Measurements from ENCODE around the gene TRDMT1. TPM values are rescaled to one million over a fixed set of nuclear protein-coding genes. Genes with fewer than 3 reads are reported as not detected.
A peak's percentile ranks its signal among the peaks of the same experiment; 100 is the strongest.

TRDMT1 gene
- polyA plus RNA-seq, 4 donors = 8.6 to 11.9 (median 10.8) TPM

DNA sequence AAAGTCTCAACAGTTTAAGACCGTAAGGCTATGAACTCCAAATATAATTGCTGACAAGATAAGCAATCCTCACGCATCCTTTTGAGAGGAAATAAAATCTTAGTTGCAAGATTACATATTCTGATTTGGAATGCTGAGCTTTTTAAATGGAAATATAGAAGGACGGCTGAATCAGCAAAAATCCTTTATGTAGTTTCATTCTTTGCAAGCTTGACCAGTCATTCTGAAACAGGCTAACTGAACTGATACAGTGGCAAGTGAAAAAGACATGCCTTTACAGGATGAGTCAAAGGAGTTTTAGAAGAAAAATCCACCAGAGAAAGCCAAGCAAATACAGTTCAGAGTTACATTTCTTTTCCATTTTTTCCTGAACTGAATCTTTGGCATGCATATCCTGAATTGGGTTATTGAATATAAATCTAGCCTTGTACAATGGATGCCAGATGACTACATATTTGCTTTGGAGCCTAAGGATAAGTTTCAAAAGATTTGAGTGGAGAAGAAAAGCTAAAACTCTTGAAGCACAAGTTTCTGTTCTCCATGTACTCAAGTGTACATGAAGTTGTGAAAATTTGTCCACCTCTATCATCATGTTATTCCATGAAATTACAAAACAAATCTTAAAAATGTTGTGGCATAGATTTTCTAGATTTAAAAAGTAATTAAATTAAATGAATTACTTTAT is 30.9 kb upstream of the TRDMT1 start:
- no peak for DNase-seq (ENCODE audit: low read depth in 4 of 4, low spot score in 3 of 4)

DNA sequence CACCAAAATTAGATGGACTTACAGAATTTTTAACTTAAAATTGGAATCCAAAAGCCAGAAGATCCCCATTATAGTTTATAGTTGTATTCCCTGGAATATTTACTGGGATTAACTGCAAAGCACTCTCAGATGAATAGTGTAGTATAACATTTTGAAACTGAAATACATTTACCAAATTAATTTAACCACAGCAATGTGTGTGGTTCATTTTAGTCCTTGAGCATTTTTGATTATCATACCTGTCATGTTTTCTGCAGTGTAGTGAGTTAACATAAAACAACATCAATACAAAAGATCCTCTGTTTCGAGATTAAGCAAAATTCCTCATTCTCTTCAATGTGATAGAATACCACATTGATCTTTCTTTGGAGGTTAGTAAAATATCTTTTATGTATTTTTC is 30.3 kb upstream of the TRDMT1 start:
- no peak for DNase-seq (ENCODE audit: low read depth in 4 of 4, low spot score in 3 of 4)

DNA sequence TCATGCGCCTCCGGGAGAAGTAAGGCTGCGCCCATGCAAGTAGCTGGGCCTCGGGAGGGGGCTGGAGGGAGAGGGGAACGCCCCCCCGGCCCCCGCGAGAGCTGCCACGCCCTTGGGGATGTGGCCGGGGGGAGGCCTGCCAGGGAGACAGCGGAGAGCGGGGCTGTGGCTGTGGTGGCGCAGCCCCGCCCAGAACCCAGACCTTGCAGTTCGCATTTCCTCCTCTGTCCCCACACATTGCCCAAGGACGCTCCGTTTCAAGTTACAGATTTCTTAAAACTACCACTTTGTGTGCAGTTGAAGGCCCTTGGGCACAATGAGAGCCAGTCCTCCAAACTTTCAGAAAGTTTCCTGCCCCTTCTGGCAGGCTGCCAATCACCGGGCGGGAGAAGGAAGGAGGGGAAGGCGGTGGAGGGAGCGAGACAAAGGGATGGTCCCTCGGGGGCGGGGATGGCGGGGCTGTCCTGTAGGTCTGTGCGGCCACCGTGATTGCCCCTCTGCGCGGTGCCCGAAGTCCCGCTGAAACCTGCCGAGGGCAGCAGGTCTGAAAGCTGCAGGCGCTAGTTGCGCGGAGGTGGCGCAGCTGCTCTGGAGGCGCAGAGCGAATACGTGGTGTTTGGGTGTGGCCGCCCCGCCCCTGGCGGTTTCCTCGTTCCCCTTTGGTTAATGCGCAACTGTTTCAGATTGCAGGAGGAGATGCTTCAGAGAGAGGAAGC is 28.7 kb upstream of the TRDMT1 start:
- peak; percentile 63 to 84 (median 68) for DNase-seq (ENCODE audit: low read depth in 4 of 4, low spot score in 3 of 4)

DNA sequence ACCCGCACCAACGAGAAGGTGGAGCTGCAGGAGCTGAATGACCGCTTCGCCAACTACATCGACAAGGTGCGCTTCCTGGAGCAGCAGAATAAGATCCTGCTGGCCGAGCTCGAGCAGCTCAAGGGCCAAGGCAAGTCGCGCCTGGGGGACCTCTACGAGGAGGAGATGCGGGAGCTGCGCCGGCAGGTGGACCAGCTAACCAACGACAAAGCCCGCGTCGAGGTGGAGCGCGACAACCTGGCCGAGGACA is 28.2 kb upstream of the TRDMT1 start:
- peak in 3 of 4 donors; percentile 22 to 59 (median 27) for DNase-seq (ENCODE audit: low read depth in 4 of 4, low spot score in 3 of 4)

DNA sequence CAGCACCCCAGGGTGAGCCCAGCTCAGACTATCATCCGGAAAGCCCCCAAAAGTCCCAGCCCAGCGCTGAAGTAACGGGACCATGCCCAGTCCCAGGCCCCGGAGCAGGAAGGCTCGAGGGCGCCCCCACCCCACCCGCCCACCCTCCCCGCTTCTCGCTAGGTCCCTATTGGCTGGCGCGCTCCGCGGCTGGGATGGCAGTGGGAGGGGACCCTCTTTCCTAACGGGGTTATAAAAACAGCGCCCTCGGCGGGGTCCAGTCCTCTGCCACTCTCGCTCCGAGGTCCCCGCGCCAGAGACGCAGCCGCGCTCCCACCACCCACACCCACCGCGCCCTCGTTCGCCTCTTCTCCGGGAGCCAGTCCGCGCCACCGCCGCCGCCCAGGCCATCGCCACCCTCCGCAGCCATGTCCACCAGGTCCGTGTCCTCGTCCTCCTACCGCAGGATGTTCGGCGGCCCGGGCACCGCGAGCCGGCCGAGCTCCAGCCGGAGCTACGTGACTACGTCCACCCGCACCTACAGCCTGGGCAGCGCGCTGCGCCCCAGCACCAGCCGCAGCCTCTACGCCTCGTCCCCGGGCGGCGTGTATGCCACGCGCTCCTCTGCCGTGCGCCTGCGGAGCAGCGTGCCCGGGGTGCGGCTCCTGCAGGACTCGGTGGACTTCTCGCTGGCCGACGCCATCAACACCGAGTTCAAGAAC is 27.7 kb upstream of the TRDMT1 start:
- peak; percentile 65 to 71 (median 68) for DNase-seq (ENCODE audit: low read depth in 4 of 4, low spot score in 3 of 4)

DNA sequence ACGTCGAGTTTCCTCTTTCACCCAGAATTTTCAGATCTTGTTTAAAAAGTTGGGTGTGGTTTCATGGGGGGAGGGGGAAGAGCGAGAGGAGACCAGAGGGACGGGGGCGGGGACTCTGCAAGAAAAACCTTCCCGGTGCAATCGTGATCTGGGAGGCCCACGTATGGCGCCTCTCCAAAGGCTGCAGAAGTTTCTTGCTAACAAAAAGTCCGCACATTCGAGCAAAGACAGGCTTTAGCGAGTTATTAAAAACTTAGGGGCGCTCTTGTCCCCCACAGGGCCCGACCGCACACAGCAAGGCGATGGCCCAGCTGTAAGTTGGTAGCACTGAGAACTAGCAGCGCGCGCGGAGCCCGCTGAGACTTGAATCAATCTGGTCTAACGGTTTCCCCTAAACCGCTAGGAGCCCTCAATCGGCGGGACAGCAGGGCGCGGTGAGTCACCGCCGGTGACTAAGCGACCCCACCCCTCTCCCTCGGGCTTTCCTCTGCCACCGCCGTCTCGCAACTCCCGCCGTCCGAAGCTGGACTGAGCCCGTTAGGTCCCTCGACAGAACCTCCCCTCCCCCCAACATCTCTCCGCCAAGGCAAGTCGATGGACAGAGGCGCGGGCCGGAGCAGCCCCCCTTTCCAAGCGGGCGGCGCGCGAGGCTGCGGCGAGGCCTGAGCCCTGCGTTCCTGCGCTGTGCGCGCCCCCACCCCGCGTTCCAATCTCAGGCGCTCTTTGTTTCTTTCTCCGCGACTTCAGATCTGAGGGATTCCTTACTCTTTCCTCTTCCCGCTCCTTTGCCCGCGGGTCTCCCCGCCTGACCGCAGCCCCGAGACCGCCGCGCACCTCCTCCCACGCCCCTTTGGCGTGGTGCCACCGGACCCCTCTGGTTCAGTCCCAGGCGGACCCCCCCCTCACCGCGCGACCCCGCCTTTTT is 26.9 kb upstream of the TRDMT1 start, which contains the start of gene VIM:
Gene VIM (plus strand): TSS at position 151 of the 925 bp plus-strand sequence. CDS start 1,182 bp downstream, outside the sequence.
- peak; percentile 59 to 76 (median 70) for DNase-seq (ENCODE audit: low read depth in 4 of 4, low spot score in 3 of 4)

DNA sequence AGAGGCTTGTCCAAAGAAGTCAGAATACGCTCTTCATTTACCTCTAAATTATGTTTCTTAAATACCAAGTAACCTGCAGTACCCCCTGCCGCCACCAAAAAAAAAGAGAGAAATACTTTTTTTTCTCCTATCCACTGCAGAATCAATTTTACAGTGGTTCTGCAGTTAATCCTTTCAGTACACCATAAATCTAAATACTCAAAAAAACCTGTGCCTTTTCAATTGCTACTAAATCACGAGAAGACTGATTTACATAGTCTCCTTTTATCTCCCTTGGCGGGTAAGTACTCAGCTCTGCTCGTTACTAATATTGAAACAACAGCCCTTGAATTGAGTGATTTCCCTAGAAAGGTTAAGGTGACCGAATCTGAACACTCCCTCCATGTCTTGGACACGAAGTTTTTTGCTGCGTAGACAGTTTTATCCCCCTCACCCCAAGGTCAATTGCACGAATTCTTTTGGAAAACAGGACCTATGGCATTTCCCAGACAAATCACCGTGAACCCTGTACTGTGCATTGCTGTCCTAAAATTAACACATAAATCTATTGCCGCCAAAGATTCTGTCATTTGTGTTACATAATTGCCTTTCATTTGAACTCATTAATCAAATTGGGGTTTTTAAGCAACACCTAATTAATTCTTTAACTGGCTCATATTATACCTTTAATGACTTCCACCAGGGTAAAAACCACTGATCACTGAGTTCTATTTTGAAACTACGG is 26.1 kb upstream of the TRDMT1 start:
- peak; percentile 39 to 50 (median 42) for DNase-seq (ENCODE audit: low read depth in 4 of 4, low spot score in 3 of 4)

DNA sequence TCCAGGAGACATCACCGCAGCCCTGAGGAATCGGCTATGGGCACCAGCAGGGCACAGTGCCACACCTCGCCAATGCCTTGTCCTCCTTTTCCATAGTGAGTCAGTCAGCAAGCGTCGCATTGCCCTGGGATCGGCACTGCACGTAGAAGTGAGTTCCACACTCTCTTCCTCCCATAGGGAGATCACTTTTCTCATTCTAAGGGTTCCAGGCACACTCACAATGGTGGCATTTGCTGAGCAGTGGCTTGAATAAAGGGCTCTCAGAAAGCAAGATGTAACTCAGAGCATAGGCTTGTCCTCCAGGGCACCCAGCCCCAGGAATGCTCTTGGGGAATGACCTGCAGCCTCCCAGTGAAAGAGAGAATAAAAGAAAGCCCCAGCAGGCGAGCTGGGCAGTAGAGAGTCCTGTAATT is 25.4 kb upstream of the TRDMT1 start:
- DNase-seq (ENCODE audit: low read depth in 4 of 4, low spot score in 3 of 4) = no peak

DNA sequence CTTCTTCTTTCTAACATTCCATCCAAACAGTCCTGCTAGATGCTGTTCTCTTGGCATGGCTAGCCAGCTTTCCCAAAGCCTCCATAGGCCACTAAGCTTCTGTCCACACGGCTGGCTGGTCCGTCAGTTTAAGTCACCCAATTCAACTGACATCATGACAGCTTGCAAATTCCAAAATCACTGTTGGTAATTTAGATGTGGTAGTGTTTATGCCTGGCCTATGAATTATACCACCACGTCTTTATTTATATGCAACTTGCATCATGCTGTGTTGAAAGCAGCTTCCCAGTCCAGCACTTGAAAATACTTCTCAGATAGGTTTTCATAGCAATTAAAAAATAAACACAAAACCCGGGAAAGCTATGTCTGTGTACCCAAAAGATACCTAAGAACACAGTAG is 24.3 kb upstream of the TRDMT1 start:
- no peak for DNase-seq (ENCODE audit: low read depth in 4 of 4, low spot score in 3 of 4)

DNA sequence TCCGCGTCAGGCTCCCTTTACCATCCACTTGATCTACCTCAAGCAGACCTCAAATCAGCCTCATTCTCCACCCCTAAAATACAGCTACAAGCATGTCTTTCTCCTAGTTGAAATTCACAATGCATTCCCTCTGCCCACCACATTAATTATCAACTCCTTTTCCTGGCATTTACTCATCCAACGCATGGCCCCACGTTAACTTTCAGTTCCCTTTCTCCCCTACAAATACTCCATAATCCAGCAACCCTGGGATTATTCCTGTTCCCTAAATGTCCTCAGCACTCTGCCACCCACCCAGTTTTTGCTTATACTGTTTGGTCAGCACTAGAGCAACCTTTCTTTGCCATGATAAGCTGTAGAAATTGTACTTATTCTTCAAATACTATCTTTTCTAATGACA is 20.9 kb upstream of the TRDMT1 start:
- no peak for DNase-seq (ENCODE audit: low read depth in 4 of 4, low spot score in 3 of 4)

DNA sequence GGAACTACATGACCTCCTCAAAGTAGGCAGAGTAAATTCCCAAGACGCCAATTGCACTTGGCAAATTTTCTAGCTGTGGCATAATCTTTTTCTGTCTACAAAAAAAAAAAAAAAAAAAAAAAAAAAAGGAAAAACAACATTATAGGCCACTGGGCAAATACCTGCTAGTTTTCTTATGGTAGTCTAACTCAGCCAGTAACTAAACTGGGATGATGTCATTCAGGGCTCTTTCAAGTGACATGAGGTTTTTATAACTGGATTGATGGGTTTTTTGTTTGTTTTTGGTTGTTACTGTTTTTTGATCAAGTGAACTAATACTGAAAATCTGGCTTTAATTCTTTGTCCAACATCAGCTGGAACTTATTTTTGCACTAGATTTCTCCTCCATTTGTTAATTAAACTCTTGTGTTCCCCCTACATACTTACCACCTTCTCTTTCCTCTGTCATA is 19.2 kb upstream of the TRDMT1 start:
- no peak for DNase-seq (ENCODE audit: low read depth in 4 of 4, low spot score in 3 of 4)

DNA sequence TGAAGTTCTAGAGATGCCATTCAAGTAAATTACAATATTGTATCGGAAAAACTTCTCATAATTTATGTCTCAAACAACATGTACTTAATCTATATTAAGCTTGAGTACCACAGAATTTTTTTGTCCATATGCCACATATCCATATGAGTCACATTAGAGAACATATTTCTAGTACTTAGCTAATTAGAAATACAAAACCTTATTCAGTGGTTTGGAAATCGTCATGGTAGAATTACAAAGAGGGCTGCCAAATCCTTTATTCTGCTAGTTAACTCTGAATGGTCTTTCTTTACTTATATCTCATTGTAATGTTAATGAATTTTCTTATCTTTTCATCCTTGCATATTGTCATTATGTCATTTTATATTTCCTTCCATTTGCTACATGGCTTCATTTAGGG is 17.6 kb upstream of the TRDMT1 start:
- no peak for DNase-seq (ENCODE audit: low read depth in 4 of 4, low spot score in 3 of 4)

DNA sequence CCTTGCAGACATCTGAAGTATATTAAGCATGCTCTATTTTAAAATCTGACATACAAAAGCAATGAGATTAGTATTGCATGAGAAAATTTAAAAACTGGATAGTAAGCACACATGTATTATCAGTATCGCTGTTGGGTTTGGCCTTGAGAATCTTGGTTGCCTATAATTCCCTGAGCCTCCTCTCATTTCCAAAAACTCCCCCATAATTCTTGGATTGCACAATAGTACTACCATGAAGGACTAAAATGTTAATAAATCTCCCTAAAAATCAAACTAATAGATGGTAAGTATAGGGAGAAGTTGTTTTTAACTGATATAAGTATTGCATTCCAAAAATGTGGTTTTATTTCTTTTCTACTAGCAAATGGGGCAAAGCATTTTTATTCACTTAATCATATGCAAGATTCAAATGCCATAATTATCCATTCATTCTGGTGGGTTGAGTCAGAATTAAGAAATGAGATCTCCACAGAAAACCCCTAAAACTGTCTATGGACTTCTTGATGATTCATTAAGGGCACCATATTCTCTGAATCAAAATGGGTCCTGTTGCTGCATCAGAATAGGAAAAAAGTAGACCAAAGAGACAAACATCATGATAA is 16.3 kb upstream of the TRDMT1 start:
- DNase-seq (ENCODE audit: low read depth in 4 of 4, low spot score in 3 of 4) = no peak

DNA sequence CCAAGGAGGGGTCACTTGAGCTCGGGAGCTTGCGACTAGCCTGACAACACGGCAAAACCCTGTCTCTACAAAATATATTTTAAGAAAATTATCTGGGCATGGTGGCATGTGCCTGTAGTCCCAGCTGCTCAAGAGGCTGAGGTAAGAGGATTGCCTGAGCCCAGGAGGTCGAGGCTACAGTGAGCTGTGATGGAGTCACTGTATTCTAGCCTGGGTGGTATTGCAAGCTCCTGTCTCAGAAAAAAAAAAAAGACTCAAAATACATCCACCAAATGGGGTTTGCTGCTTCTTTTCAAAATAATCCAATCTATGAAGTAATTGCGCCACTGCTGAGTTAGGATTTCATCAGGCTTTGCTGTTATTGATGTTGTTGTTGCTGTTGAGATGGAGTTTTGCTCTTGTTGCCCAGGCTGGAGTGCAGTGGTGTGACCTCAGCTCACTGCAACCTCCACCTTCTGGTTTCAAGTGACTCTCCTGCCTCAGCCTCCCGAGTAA is 15.5 kb upstream of the TRDMT1 start:
- DNase-seq (ENCODE audit: low read depth in 4 of 4, low spot score in 3 of 4) = no peak

DNA sequence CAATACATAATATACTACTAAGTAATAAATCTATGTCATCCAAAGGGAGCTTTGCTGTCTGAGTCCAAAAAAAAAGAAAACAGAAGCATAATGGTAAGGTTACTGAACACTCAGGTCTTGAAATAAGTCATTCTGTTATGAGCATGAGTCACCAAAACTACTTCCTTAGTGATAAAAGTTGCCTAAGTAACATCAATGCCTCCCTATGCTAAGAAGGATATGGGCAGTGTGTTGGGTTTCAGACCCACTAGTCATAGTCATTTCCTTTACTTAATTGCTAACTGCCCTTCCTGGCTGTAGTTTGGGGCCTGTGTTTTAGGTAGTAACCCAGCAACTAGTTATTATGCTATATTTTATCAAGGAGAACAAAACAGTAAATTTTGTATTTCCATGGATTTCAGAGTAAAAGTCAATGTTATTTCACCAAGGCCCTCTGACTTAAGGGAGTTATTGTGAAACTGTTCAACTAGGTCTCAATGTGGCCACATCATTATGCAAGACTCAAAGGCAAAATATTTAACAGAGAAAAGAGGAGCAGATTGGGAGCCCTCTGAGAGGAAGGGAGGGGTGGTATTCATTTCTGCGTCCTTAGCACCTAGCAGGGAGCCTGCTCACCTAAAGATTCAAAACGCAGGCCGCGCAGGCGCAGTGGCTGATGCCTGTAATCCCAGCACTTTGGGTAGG is 14.9 kb upstream of the TRDMT1 start:
- no peak for DNase-seq (ENCODE audit: low read depth in 4 of 4, low spot score in 3 of 4)

DNA sequence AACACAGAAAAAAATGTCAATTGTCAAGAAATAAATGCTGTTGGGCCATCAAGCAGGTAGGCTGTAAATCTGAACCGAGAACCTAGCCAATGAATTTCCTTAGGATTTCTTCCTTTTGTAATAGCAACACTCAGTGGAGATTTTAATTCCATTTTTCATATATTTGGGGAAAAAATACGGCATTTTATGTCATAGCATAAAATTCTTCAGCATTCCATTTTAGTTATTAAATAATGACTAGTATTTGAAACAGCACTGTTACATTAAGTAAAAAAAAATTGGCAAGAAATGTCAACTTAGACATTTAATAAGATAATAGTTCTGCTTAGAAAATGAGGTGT is 14.3 kb upstream of the TRDMT1 start:
- no peak for DNase-seq (ENCODE audit: low read depth in 4 of 4, low spot score in 3 of 4)

DNA sequence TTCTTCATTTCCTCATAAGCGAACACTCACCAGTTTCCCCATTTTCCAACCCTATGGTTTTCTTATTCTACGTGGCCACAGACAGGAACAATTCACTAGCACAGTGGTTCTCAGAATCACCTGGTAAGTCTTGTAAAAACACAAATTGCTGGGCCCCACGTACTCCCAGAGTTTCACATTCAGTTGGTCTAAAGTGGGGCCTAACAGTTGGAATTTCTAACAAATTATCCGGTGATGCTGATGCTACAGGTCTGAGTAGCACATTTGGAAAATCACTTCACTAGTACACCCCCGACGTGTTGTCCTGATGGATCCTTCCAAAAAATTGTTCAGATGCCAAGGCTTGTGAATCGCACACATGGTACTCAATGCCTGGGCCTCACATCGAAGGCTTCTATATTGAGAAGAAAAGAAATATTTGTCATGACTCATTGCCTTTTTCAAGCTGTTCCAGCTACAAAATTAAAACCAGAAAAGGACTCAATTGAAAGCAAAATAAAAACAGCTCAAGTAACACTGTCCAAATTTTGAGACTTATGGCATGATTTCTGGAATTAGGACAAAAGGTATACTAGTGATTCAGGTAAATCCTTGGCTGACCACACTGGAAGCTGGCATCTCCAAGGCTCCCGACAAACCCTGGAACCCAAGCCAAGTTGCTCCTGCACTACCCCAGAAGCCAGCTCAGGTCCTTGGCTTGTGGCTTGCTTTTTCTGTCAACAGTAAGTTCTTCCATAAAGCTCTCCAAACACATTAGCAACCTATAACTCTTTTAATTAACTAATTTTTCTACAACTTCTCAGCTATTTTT is 13.7 kb upstream of the TRDMT1 start:
- no peak for DNase-seq (ENCODE audit: low read depth in 4 of 4, low spot score in 3 of 4)

DNA sequence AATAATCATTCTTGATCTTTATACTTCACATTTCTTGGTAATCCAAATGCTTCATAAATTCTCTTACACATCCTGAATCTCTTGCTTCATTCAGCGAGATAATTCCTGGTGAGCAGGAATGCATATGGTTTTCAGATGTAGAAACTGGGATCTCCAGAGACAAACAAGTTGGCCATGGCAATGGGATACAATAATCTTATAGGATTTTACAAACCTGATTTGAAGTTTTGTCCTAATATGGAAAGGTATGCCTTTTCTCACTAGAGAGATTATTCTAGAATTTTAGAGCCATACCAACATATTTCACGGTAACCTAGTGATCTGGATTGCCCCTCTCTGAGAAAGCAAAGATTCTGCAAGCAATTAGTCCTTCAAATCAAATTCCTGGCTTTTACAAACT is 13.1 kb upstream of the TRDMT1 start:
- DNase-seq (ENCODE audit: low read depth in 4 of 4, low spot score in 3 of 4) = no peak
